Small intestine (tissue), 7 donors: Measurements from ENCODE around the gene SARM1. TPM values are rescaled to one million over a fixed set of nuclear protein-coding genes. Genes with fewer than 3 reads are reported as not detected.
A peak's percentile ranks its signal among the peaks of the same experiment; 100 is the strongest.

Experiments
- DNase-seq, 2 donors: peaks; one replicate each; pipeline versions ENCODE4 v3.0.0 to v3.0.0-alpha.2; 2013
- FAIRE-seq: peaks from 2 replicates; lab custom pipeline; 2012; peaks lifted over from hg19 to GRCh38; lab: Jason Lieb, UNC
- H3K27ac ChIP-seq, 3 donors: one replicate each; pipeline ENCODE4 v1.5.1; 2013; ENCODE audit warnings: low read length in 2 of 3, mild to moderate bottlenecking in 2 of 3, control low read depth in 1 of 3, inconsistent platforms in 1 of 3, low read depth in 1 of 3, moderate library complexity in 1 of 3
- H3K27me3 ChIP-seq, 3 donors: one replicate each; pipeline ENCODE4 v1.6.1; 2013; ENCODE audit warnings: low read length in 3 of 3, inconsistent platforms in 1 of 3; ENCODE audit not compliant: control insufficient read depth in 3 of 3, insufficient read depth in 3 of 3
- H3K36me3 ChIP-seq, 3 donors: one replicate each; pipeline ENCODE4 v1.6.1; 2013; ENCODE audit warnings: low read length in 3 of 3, inconsistent platforms in 1 of 3, low read depth in 1 of 3, mild to moderate bottlenecking in 1 of 3, moderate library complexity in 1 of 3; ENCODE audit not compliant: control insufficient read depth in 3 of 3, insufficient read depth in 2 of 3
- H3K4me1 ChIP-seq, 3 donors: one replicate each; pipeline ENCODE4 v1.6.1; 2013; ENCODE audit warnings: low read length in 2 of 3, inconsistent platforms in 1 of 3, low read depth in 1 of 3, mild to moderate bottlenecking in 1 of 3, moderate library complexity in 1 of 3; ENCODE audit not compliant: control insufficient read depth in 3 of 3, insufficient read depth in 2 of 3
- H3K4me3 ChIP-seq, 3 donors: one replicate each; pipeline ENCODE4 v1.5.1; 2013; ENCODE audit warnings: low read length in 3 of 3, control low read depth in 1 of 3, inconsistent platforms in 1 of 3, low read depth in 1 of 3, mild to moderate bottlenecking in 1 of 3, moderate library complexity in 1 of 3
- H3K9me3 ChIP-seq, 2 donors: one replicate each; pipeline ENCODE4 v1.6.1; 2013; ENCODE audit warnings: low read depth in 1 of 2, low read length in 1 of 2; ENCODE audit not compliant: control insufficient read depth in 2 of 2, insufficient read depth in 1 of 2
- WGBS, 3 donors: extraction: QIAGEN DNeasy Blood & Tissue Kit; methylation state at CpG; one replicate each; pipeline ENCODE4 v1.1.7; 2013; 5-methylcytosine and 5-hydroxymethylcytosine counted together
- polyA plus RNA-seq, 4 donors: library from polyadenylated mRNA; stranded (reverse) in 3 of 4; unstranded in 1 of 4; fragments of 200-250 nt in 3 of 4; fragments of 120-200 nt in 1 of 4; gene quantifications; one replicate each; pipeline versions ENCODE4 v1.2.1 to v1.2.3, GENCODE V29; 2013
- donor health status: healthy with polysubstance abuse.
- donor health status: control.
- donor health status: control.
- donor health status: Bipolar disorder and iron deficiency.
- donor health status: healthy.

SARM1 gene
- polyA plus RNA-seq, 4 donors = 8.9 to 19.0 (median 10.9) TPM

- H3K4me1 ChIP-seq = peaks cover 0 to 21% (median 3%) of the 10 kb centered on the region in 3 donors
- DNase-seq (no peak), FAIRE-seq (no peak)
- no peaks in the 10 kb centered on the region for H3K27me3 ChIP-seq
- no peaks in the 10 kb centered on the region for H3K9me3 ChIP-seq
- H3K36me3 ChIP-seq = peaks cover 2 to 40% (median 7%) of the 10 kb centered on the region in 3 donors
- H3K27ac ChIP-seq = no peak overlapping the region
- no peak overlapping the region for H3K4me3 ChIP-seq
- 72 to 85% (median 74%) methylated on average over 4 of the region's 4 CpGs for WGBS, 3 donors
Measured at GRCh38 chr17:28328325-28328724, 43.2 kb upstream of the SARM1 start.

- FAIRE-seq (no peak), DNase-seq (no peak)
- Histone ChIP-seq H3K27ac (no peak overlapping the region), H3K27me3 (no peaks in the 10 kb centered on the region), H3K9me3 (no peaks in the 10 kb centered on the region), H3K4me3 (no peak overlapping the region), H3K4me1 (peaks cover 0 to 9% (median 3%) of the 10 kb centered on the region in 3 donors), H3K36me3 (peaks cover 2 to 40% (median 7%) of the 10 kb centered on the region in 3 donors)
- WGBS, 3 donors = 91 to 93% (median 93%) methylated on average over 5 of the region's 5 CpGs
Measured at GRCh38 chr17:28330671-28331070, 40.8 kb upstream of the SARM1 start.

GRCh38 chr17:28331891-28332420, 39.5 kb upstream of the SARM1 start:
- Histone ChIP-seq H3K9me3 (no peaks in the 10 kb centered on the region), H3K27me3 (no peaks in the 10 kb centered on the region), H3K4me1 (peaks cover 7 to 12% (median 8%) of the 10 kb centered on the region in 3 donors), H3K4me3 (peak overlapping the region in 1 of 3 donors; percentile 41), H3K27ac (peak overlapping the region in 2 of 3 donors; percentile 7 to 17), H3K36me3 (peaks cover 2 to 36% (median 7%) of the 10 kb centered on the region in 3 donors)
- FAIRE-seq (no peak), DNase-seq (peak; percentile 23 to 87)
- WGBS, 3 donors = 49 to 75% (median 50%) methylated on average over 6 of the region's 6 CpGs

- H3K4me3 ChIP-seq = no peak overlapping the region
- H3K27me3 ChIP-seq = no peaks in the 10 kb centered on the region
- H3K4me1 ChIP-seq = peaks cover 8 to 17% (median 10%) of the 10 kb centered on the region in 3 donors
- peaks cover 2 to 33% (median 7%) of the 10 kb centered on the region in 3 donors for H3K36me3 ChIP-seq
- H3K27ac ChIP-seq = peak overlapping the region in 1 of 3 donors; percentile 59
- H3K9me3 ChIP-seq = no peaks in the 10 kb centered on the region
- no peak for FAIRE-seq
- DNase-seq = no peak
- WGBS, 3 donors = 48 to 63% (median 57%) methylated on average over 1 of the region's 1 CpG
Measured at GRCh38 chr17:28333083-28333746, 38.3 kb upstream of the SARM1 start.

GRCh38 chr17:28334171-28334570, 37.3 kb upstream of the SARM1 start:
- FAIRE-seq = no peak
- peaks cover 8 to 17% (median 10%) of the 10 kb centered on the region in 3 donors for H3K4me1 ChIP-seq
- H3K36me3 ChIP-seq = peaks cover under 1 to 37% (median 4%) of the 10 kb centered on the region in 3 donors
- DNase-seq = no peak
- H3K27me3 ChIP-seq = no peaks in the 10 kb centered on the region
- H3K27ac ChIP-seq = no peak overlapping the region
- no peaks in the 10 kb centered on the region for H3K9me3 ChIP-seq
- WGBS, 3 donors = 55 to 65% (median 58%) methylated on average over 6 of the region's 6 CpGs
- peak overlapping the region in 2 of 3 donors; percentile 94 to 100 for H3K4me3 ChIP-seq

- FAIRE-seq = no peak
- Histone ChIP-seq H3K9me3 (no peaks in the 10 kb centered on the region), H3K4me1 (peaks cover 8 to 17% (median 10%) of the 10 kb centered on the region in 3 donors), H3K27ac (peak overlapping the region; percentile 69 to 92 (median 84)), H3K27me3 (no peaks in the 10 kb centered on the region), H3K4me3 (peak overlapping the region; percentile 60 to 100 (median 94)), H3K36me3 (peaks cover 0 to 37% (median 2%) of the 10 kb centered on the region in 3 donors)
- no peak for DNase-seq
- 7 to 11% (median 7%) methylated on average over 18 of the region's 18 CpGs for WGBS, 3 donors
Measured at GRCh38 chr17:28334666-28335200, 36.8 kb upstream of the SARM1 start.

GRCh38 chr17:28335201-28335958, 36.1 kb upstream of the SARM1 start, which contains the start of the genes IFT20 and TNFAIP1:
Gene IFT20 (minus strand): TSS chr17:28335472. CDS start chr17:28331985, 3,487 bp downstream.
Gene TNFAIP1 (plus strand): TSS chr17:28335761. CDS start chr17:28339522, 3,761 bp downstream.
- Histone ChIP-seq H3K27ac (peak within 1 kb of the TSS; percentile 82 to 100 (median 93)), H3K36me3 (peaks cover 0 to 41% (median 0%) of the 10 kb centered on the region in 3 donors), H3K4me1 (peaks cover 8 to 17% (median 10%) of the 10 kb centered on the region in 3 donors), H3K4me3 (peak within 1 kb of the TSS; percentile 82 to 100 (median 94)), H3K9me3 (no peaks in the 10 kb centered on the region), H3K27me3 (no peaks in the 10 kb centered on the region)
- FAIRE-seq = peak; percentile 76
- DNase-seq = peak; percentile 99 to 100
- WGBS, 3 donors = 0 to 1% (median 1%) methylated on average over 59 to 62 of the region's 62 CpGs
